NCI-H1048 (cell line): Measurements from ENCODE around the gene CDCA8.
"Not testable (repeated sequence)": the region's sequence is repeated elsewhere in the genome, so short reads cannot be mapped to it uniquely, and the experiment has no call there.

ENCODE experiments used
- DNase-seq: peaks from one replicate; lab custom pipeline; 2025; lab: John Stamatoyannopoulos, UW

CDCA8 gene

DNA sequence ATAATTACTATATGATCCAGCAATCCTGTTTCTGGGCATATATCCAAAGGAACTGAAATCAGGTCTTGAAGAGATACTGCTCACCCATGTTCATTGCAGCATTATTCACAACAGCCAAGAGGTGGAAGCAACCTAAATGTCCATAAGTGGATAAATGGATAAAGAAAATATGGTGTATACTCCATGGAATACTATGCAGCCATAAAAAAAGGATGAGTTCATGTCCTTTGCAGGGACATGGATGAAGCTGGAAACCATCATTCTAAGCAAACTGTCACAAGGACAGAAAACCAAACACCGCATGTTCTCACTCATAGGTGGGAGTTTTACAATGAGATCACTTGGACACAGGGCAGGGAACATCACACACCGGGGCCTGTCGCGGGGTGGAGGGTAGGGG, 46.3 kb downstream of the CDCA8 start:
- DNase-seq = not testable (repeated sequence)

DNA sequence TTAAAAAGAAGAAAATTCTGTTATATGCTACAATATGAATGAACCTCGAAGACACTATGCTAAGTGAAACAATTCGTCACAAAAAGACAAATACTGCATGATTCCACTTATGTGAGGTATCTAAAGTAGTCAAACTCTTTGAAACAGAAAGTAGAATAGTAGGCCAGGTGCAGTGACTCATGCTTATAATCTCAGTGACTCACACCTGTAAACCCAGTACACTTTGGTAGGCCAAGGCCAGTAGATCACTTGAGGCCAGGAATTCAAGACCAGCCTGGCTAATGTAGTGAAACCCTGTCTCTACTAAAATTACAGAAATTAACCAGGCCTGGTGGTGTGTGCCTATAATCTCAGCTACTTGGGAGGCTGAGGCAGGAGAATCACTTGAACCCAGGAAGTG, 46.9 kb downstream of the CDCA8 start:
- DNase-seq = no peak

DNA sequence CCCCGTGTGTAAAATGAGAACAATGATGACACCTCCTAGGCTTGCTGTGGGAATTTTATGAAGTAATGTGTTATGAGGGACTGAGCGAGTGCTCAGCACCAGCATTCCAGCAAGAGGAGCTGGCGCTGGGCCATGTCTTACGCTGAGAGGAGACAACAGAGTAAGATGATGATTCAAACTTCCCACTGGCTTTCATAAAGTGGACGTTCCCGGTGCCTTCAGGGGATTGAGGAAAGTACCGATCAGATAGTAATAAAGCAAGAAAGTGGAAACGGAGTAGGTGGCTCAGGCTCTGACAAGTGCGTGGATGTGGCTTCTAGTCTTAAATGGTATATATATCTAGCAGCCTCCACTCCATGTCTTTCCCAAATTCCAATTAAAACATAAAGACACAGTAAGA, 48.8 kb downstream of the CDCA8 start:
- no peak for DNase-seq

DNA sequence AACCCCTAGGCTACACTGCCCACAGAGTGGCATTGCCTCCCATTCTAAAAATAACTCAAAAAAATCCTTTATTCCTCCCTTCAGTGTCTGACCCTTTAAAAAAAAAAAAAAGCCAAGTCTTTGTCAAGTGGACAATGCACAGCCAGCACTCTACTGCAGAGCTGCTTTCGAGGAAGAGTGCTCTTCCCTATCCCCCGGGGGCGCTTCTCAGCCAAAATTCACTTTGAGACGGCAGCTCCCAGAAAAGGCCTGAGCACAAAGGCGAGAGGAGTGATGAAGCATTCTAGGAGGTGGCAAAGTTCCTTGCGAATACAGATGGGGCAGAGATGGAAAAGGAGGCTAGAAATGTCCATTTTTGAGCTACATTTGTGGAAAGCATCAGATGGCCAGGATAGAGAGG, 49.3 kb downstream of the CDCA8 start:
- DNase-seq = no peak

DNA sequence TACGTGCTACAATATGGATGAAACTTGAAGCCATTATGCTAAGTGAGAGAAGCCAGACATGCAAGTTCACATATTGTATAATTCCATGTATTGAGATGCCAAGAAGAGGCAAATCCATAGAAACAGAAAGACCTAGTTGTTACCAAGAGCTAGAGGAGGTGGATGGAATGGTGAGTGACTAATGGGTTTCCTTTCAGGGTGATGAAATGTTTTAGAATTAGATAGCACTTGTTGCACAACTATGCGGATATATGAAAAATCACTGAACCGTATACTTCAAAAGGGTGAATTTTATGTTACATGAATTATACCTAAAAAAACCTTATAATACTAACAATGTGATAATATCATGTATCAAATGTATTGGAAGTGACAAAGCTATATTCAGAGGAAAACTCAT, 54.5 kb downstream of the CDCA8 start:
- DNase-seq = no peak

DNA sequence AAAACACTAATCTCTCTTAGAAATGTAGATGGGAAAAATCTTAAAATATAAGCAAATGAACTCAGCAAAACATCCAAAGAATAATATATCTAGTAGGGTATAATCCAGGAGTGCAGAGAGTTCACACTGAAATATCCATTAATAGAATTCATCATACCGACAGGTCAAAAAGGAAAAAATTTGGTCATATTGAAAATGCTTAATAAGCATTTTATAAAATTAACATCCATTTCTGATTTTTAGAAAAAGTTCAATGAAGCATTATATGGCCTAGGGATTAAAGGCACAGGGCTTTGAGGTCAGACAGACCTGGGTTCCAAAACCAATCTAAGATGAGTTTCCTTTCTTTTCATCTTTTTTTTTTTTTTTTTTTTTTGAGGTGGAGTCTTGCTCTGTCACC, 56.2 kb downstream of the CDCA8 start:
- no peak for DNase-seq

DNA sequence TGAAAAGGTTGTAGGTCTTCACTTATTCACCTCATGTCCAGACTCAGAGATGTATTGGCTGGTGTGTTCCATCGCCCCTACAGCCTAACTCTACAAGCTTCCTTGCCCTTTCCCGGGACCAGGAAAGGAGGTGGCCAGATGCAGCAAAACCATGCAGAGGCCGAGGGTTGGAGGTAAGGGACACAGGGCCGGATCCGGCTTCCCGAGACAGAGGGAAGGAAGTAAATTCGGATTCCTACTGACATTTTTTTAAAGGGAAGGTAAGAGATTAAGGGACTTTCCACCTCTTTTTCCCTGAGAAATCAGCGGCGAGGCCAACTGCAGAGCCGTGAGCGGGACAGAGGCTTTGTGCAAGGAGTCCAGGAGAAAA, 59.9 kb downstream of the CDCA8 start:
- DNase-seq = no peak

DNA sequence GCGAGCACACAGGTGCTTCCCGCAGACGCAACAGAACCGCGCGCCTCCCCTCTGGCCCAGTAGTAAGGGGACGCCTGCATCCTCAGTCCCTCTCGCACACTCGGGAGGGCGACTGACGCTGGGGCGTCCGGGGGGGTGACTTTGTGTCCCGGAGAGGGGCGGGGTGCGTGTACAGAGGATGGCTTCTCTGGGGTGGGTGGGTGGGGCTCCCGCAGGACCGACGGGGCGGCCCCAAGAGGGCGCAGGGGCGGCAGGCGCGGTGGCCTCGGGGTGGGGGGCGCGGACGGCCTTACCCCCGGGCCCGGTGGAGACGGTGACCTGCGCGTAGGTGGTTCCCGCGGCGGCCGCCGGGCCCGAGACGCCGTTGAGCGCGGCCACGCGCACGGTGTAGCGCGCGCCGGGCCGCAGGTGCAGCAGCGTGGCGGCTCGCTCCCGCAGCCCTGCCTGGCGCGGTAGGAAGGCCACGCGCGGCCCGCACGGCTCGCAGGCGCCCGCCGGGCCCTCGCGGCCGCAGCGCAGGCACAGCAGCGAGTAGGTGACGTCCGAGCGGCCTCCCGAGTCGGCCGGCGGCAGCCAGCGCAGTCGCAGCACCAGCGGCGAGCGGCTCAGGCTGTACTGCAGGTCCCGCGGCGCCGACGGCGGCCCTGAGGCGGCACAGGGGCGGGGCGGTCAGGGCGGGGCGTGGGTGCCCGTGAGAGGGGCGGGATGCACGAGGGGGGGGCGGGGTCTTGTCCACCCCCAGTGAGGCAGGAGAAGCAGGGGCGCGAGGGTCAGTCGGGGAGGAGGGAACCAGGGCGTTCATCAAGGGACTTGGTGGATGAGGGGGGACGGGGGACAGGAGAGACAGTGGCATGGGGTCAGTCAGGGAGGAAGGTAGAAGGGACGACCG, 60.5 kb downstream of the CDCA8 start:
- DNase-seq = no peak

DNA sequence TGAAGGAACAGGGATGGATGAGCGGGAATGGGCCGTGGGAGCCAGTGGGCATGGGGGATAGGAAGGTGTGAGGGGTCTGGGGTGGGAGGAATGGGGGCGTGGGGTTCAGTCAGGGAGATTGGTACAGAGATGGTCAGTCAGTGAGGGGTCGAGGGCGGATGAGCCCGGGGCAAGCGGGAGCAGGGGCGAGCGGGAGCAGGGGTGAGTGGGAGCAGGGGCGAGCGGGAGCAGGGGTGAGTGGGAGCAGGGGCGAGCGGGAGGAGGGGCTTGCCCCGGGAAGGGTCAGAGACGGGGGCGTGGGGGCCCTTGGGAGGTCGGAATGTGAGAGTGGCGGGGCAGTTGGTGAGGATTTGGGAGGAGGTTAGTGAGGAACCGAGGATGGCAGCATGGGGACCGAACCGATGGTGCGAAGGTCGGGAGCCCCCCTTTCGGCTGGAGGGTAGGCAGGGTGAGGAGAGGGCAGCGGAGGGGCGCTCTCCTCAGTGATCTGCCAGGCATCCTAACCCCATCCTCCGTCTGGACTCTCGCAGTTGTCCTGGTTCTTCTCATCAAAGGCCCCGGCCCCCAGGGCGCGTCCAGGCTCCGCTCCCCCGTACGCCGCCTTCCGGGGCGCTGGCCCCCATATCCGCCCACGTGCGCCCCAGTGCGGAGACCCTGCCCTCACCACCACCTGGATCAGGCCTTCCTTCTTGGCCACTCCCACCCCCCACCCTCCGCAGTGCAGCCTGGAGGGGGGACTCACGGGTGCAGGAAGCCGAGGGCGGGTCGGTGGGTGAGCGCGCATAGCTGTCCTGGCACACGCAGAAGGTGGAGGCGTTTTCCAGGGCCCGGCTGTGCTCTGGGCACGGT, 61.4 kb downstream of the CDCA8 start:
- DNase-seq = no peak

DNA sequence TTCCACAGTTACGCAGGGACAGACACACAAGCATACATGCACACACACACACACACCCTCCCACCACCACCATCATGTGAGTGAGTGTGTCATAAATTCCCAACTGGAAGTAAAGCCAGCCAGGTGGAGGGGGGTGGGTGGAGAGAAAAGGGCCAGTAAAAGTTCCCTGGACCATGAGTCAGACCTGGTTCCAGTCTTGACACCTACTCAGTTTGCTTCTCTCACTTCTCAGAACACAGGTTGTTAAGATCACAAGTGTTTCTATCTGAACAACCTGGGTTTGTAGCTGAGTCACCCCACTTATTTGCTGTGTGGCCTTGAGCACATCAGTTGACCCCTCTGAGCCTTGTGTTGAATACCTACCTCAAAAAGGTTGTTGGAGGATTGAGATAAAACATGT, 63.0 kb downstream of the CDCA8 start:
- no peak for DNase-seq

DNA sequence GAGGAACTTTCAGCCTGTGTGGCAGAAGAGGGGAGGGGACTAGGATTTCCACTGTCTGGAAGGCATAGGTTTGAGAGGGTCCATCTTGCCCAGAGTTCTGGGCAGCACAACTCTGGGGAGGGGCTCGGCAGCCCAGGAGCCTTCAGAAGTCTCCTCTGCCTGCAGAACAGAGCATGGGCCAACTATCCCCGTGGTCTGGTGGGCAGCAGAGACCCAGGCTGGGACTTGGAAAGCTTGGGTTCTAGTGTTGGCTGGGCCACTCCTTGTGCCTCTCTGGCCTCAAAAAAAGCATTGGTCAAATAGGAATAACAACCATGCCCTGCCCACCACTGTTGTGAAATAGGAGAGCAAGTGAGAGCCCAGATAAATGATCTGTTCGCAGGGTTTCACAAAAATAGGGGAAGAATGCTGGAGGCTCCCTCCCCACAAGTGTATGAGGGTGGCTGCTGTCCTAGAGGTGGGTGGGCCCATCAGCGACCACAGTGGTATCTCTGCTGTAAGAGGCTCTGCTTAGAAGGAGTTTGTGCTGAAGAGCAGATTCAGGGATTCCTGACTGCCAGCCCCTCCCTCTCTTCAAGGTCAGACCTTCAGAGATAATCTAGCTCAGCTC, 63.7 kb downstream of the CDCA8 start:
- no peak for DNase-seq
